GM21526 (cell line): ENCODE measurements around the gene WNK3.
"Not testable (repeated sequence)": the region's sequence is repeated elsewhere in the genome, so short reads cannot be mapped to it uniquely, and the experiment has no call there.

Experiments used
- ATAC-seq: cut with Tn5 transposase; IDR thresholded peaks from one replicate; pipeline ENCODE4 v1.9.1; 2021; ENCODE audit warnings: moderate library complexity; ENCODE audit not compliant: unreplicated experiment, low FRiP score

WNK3 gene

GRCh38 chrX:54357414-54358377 is at the start of gene WNK3:
Gene WNK3 (minus strand): TSS chrX:54358046.
- ATAC-seq: no peak

- ATAC-seq: no peak
Observed at GRCh38 chrX:54407266-54407665, 49.4 kb upstream of the WNK3 start.

GRCh38 chrX:54397113-54397512 is 39.3 kb upstream of the WNK3 start:
- ATAC-seq: no peak

GRCh38 chrX:54386314-54386713 is 28.5 kb upstream of the WNK3 start:
- ATAC-seq: no peak

- ATAC-seq: not testable (repeated sequence)
Observed at GRCh38 chrX:54384661-54385060, 26.8 kb upstream of the WNK3 start.

- ATAC-seq: no peak
Observed at GRCh38 chrX:54359408-54359807, 1.6 kb upstream of the WNK3 start.

- no peak for ATAC-seq
Observed at GRCh38 chrX:54358424-54359211, 772 bp upstream of the WNK3 start.

GRCh38 chrX:54352677-54353076 is 5.2 kb downstream of the WNK3 start:
- ATAC-seq: no peak

GRCh38 chrX:54337383-54337782 is 20.5 kb downstream of the WNK3 start:
- ATAC-seq: not testable (repeated sequence)

- ATAC-seq: no peak
Observed at GRCh38 chrX:54325077-54325476, 32.8 kb downstream of the WNK3 start.

GRCh38 chrX:54320067-54320466 is 37.8 kb downstream of the WNK3 start:
- no peak for ATAC-seq

GRCh38 chrX:54306379-54306778 is 51.5 kb downstream of the WNK3 start:
- no peak for ATAC-seq

GRCh38 chrX:54301516-54301915 is 56.3 kb downstream of the WNK3 start:
- ATAC-seq: no peak

- ATAC-seq: no peak
Observed at GRCh38 chrX:54294306-54294705, 63.5 kb downstream of the WNK3 start.

- no peak for ATAC-seq
Observed at GRCh38 chrX:54292755-54293154, 65.1 kb downstream of the WNK3 start.

- ATAC-seq: no peak
Observed at GRCh38 chrX:54291758-54292157, 66.1 kb downstream of the WNK3 start.

GRCh38 chrX:54288968-54289367 is 68.9 kb downstream of the WNK3 start:
- no peak for ATAC-seq

- ATAC-seq: no peak
Observed at GRCh38 chrX:54288277-54288676, 69.6 kb downstream of the WNK3 start.

GRCh38 chrX:54281676-54282075 is 76.2 kb downstream of the WNK3 start:
- ATAC-seq: no peak

GRCh38 chrX:54280466-54280865 is 77.4 kb downstream of the WNK3 start:
- no peak for ATAC-seq

- ATAC-seq: no peak
Observed at GRCh38 chrX:54271664-54272063, 86.2 kb downstream of the WNK3 start.
